A549 treated with Hydrocortisone at 1 μM for 4 hours (cell line): ENCODE data around the gene UGT8. TPM values are rescaled to one million over a fixed set of nuclear protein-coding genes. Genes with fewer than 3 reads are reported as not detected.

Source experiments
- total RNA-seq: library from RNA; stranded (reverse); fragments of 200-300 nt; extraction: Qiagen RNA extraction; gene quantifications from 5 replicates; pipeline ENCODE4 v1.2.3, GENCODE V29; 2022

The UGT8 gene
- 0.06 to 0.24 TPM (median 0.12 TPM) in 5 replicates for total RNA-seq

GRCh38 chr4:114598191-114599121 is at the start of gene UGT8:
Gene UGT8 (plus strand): TSS chr4:114598807. CDS start chr4:114622881, 24,074 bp downstream.

